ENCODE data around the gene UBR4.
A peak's percentile ranks its signal among the peaks of the same experiment; 100 is the strongest.

UBR4 gene

GRCh38 chr1:19101244-19101643, 108.8 kb downstream of the UBR4 start:
- no peak for TF ChIP-seq CTCF (IDR thresholded peaks at IDR 0.05; ENCODE audit: low read depth, low read length, missing control alignments)
- no peak for DNase-seq
- Histone ChIP-seq H3K27ac (no peak overlapping the region), H3K36me3 (replicated peaks) (peaks cover 100% of the 10 kb centered on the region), H3K27me3 (replicated peaks) (no peaks in the 10 kb centered on the region), H3K4me3 (ENCODE audit: low read depth, low read length) (no peak overlapping the region)
- in situ Hi-C loops (cut with HindIII; ENCODE audit: low pct_ligation_motif_present, low sequenced_read_pairs) = no loop called here

- H3K27me3 ChIP-seq (replicated peaks) = no peaks in the 10 kb centered on the region
- peaks cover 100% of the 10 kb centered on the region for H3K36me3 ChIP-seq (replicated peaks)
- in situ Hi-C loops (cut with HindIII; ENCODE audit: low pct_ligation_motif_present, low sequenced_read_pairs) = no loop called here
- no peak overlapping the region for H3K4me3 ChIP-seq (ENCODE audit: low read depth, low read length)
- no peak for DNase-seq
- H3K27ac ChIP-seq = no peak overlapping the region
- no peak for TF ChIP-seq CTCF (IDR thresholded peaks at IDR 0.05; ENCODE audit: low read depth, low read length, missing control alignments)
Observed at GRCh38 chr1:19100028-19100427, 110.0 kb downstream of the UBR4 start.

GRCh38 chr1:19096990-19097389, 113.1 kb downstream of the UBR4 start:
- no peak overlapping the region for H3K4me3 ChIP-seq (ENCODE audit: low read depth, low read length)
- H3K27me3 ChIP-seq (replicated peaks) = no peaks in the 10 kb centered on the region
- in situ Hi-C loops (cut with HindIII; ENCODE audit: low pct_ligation_motif_present, low sequenced_read_pairs) = no loop called here
- TF ChIP-seq CTCF (IDR thresholded peaks at IDR 0.05; ENCODE audit: low read depth, low read length, missing control alignments) = no peak
- peaks cover 98% of the 10 kb centered on the region for H3K36me3 ChIP-seq (replicated peaks)
- no peak for DNase-seq
- no peak overlapping the region for H3K27ac ChIP-seq

GRCh38 chr1:19096036-19096833, 113.8 kb downstream of the UBR4 start:
- no peaks in the 10 kb centered on the region for H3K27me3 ChIP-seq (replicated peaks)
- TF ChIP-seq CTCF (IDR thresholded peaks at IDR 0.05; ENCODE audit: low read depth, low read length, missing control alignments) = peak; percentile 61
- H3K4me3 ChIP-seq (ENCODE audit: low read depth, low read length) = no peak overlapping the region
- peaks cover 95% of the 10 kb centered on the region for H3K36me3 ChIP-seq (replicated peaks)
- no peak overlapping the region for H3K27ac ChIP-seq
- in situ Hi-C loops (cut with HindIII; ENCODE audit: low pct_ligation_motif_present, low sequenced_read_pairs) = no loop called here
- DNase-seq = no peak

- DNase-seq = no peak
- no peak for TF ChIP-seq CTCF (IDR thresholded peaks at IDR 0.05; ENCODE audit: low read depth, low read length, missing control alignments)
- H3K27ac ChIP-seq = no peak overlapping the region
- H3K27me3 ChIP-seq (replicated peaks) = no peaks in the 10 kb centered on the region
- in situ Hi-C loops (cut with HindIII; ENCODE audit: low pct_ligation_motif_present, low sequenced_read_pairs) = no loop called here
- H3K4me3 ChIP-seq (ENCODE audit: low read depth, low read length) = no peak overlapping the region
- H3K36me3 ChIP-seq (replicated peaks) = peaks cover 92% of the 10 kb centered on the region
Observed at GRCh38 chr1:19091196-19091953, 118.7 kb downstream of the UBR4 start.

Measured in brain microvascular endothelial cell (primary cell).